GM19193 (cell line): ENCODE data around the gene AMBRA1.

Experiments
- POLR2A ChIP-seq: IDR thresholded peaks from 4 replicates; pipeline ENCODE4 v1.6.1; 2011; ENCODE audit not compliant: insufficient read depth, insufficient read length; ENCODE audit errors: extremely low read depth

The AMBRA1 gene

GRCh38 chr11:46593550-46594373 is at the start of gene AMBRA1:
Gene AMBRA1 (minus strand): TSS chr11:46594023. CDS start chr11:46548380, 45,643 bp downstream.
- TF ChIP-seq POLR2A: peak; percentile 79

DNA sequence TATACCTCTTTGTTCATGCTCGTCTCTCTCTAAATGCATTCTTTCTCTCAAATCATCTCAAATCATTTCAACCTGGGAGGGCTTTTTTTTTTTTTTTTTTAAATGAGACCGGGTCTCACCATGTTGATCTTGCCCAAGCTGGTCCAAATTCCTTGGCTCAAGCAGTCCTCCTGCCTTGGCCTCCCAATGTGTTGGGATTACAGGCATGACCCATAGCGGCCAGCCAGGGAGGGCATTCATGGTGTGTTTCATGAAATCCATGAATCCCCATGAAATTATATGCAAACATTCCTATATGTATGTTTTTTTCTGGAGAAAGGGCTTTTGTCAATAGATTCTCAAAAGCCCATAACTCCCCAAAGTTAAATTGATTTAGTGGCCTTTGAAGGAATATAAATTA is 49.7 kb upstream of the AMBRA1 start:
- TF ChIP-seq POLR2A: no peak

GRCh38 chr11:46642627-46643335 is 49.0 kb upstream of the AMBRA1 start:
- TF ChIP-seq POLR2A: no peak

DNA sequence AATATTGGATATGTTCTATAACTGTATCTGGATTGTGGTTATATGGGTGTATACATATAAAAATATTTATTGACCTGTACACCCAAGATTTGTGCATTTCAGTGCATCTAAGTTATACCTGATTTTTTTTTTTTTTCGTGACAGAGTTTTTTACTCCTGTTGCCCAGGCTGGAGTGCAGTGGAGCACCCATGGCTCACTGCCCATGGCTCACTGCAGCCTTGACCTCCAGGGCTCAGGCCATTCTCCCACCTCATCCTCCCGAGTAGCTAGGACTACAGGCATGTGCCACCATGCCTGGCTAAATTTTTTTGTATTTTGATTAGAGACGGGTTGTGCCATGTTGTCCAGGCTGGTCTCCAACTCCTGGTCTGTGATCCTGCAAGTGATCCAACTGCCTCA is 47.8 kb upstream of the AMBRA1 start:
- no peak for TF ChIP-seq POLR2A

DNA sequence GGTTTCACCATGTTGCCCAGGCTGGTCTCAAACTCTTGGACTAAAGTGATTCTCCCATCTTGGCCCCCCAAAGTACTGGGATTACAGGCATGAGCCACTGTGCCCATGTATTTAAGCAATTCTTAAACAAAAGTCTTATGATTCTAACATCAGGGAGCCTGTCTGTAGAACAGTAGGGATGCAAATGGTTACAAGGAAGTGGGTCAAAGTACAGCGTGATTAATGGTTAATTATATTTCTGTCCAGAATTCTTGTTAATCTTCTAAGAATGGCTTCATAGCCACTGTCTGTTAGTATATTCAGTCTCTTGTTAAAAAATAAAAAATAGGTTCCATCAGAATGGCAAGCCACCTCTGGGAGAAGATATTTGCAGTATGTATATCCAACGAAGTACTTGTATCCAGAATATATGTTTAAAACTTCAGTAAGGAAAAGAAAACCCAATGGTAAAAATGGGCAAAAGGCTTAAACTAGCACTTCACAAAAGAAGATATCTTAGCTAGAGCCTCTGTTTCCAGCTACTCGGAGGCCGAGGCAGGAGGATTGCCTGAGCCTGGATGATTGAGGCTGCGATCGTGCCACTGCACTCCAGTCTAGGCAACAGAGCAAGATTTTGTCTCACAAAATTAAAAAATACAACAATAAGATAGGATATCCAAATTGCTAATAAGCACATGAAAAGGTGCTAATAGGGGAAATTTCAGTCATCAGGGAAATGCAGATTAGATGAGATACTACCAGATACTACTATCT is 46.4 kb upstream of the AMBRA1 start:
- no peak for TF ChIP-seq POLR2A

DNA sequence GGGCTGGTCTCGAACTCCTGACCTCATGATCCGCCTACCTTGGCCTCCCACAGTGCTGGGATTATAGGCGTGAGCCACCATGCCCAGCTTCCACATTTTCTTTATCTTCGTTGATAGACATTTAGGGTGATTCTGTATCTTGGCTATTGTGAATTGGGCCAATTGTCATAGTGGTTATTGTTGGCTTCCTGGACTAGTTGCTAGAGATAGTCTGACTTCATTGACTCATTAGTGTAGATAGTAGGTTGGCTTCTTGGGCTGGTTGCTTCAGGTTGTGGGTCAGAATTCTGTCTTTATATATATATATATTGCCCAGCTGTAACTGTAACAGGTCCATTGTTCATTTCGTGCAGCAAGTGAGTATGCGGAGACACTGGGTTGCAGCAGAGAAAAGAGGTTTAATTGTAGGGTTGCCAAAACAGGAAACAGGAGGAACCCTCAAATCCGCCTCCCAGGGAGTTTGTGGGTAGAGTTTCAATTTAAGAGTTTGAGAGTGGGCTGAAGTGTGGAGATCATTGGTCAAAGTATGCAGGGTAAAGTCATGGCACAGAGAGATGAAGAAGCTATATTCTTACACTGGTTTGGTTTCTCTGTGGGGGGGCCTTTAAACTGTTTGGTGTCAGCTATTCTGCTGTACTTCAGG is 45.5 kb upstream of the AMBRA1 start:
- no peak for TF ChIP-seq POLR2A

- no peak for TF ChIP-seq POLR2A
Measured at GRCh38 chr11:46637546-46637945, 43.7 kb upstream of the AMBRA1 start.

DNA sequence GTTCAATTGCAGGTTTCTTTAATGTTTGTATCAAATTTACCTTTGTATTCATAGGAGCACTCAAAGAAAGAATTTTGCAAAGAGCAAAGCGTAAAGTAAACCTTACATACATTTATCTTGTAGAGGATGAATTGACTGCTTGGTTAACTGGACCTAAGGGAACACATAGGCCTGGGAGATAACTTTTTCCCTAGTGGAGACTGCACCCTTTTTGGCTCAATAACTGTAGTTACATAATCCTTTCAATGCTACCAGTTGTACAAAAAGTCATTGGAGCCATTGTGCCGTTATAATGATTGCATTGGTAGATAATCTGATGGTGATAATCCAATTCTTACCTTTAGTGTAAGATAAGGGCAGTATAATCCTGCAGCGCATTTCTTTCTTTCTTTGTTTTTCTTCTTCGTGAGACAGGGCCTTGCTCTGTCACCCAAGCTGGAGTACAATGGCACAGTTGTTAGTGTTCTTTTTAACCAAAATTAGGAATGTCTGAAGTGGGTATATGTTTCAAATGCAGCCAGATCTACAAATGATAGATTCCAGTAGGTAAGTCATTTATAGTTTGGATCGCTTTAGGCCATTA is 41.8 kb upstream of the AMBRA1 start:
- no peak for TF ChIP-seq POLR2A

DNA sequence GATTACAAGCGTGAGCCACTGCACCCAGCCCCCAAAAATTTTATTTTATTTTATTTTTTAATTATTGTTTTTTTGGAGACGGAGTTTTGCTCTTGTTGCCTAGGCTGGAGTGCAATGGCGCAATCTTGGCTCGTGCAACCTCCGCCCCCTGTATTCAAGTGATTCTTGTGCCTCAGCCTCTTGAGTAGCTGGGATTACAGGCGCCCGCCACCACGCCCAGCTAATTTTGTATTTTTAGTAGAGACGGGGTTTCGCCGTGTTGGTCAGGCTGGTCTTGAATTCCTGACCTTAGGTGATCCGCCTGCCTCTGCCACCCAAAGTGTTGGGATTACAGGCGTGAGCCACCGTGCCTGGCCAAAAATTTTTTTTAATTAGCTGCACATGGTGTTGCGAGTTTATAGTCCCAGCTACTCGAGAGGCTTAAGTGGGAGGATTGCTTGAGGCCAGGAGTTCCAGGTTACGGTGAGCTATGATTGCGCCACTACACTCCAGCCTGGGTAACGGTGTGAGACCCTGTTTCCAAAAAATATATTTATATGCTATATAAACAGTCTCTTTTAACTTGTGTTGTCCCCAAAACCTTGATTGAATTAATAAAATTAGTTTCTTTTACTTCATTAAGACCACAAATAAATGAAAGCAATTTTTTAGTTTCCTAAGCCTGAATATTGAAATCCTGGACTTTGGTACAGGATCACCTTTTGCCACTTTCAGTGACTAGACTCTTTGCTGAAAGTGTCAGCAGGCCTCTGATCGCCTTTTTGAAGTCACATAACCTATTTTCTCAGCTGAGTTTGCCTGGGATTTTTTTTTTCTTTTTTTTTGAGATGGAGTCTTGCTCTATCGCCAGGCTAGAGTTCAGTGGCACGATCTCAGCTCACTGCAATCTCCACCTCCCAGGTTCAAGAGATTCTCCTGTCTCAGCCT is 39.7 kb upstream of the AMBRA1 start:
- no peak for TF ChIP-seq POLR2A

DNA sequence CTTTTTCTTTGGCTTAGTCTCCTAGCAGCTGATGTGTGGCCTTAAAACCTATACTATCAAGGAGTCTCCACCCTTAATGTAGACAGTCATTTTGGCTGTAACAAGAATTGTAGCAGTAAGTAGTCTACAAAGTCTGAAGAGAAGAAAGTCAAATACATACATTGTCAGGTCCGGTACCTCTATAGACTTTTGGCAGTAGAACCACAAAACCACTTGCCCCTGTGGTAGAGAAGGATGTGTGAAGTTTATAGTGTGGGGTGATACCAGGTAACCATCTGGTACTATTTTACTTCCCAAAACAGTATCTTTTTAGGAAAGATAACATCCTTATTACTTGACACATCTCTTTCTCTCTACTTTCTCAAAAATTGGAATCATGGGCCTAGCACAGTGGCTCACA is 38.7 kb upstream of the AMBRA1 start:
- TF ChIP-seq POLR2A: no peak

DNA sequence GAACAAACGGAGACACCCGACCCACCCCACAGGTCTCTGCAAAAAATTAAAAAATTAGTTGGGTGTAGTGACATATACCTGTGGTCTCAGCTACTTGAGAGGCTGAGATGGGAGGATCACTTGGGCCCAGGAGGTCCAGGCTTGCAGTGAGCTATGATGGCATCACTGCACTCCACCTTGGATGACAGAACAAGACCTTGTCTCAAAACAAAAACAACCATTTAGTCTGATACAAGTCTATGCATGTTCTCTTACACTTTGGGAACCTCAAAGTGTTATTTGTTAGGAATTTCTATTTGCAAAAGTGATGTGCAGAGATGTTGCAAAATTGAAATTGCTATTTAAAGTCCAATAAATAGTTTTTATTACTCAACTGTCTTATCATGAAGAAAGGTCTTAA is 37.9 kb upstream of the AMBRA1 start:
- no peak for TF ChIP-seq POLR2A

GRCh38 chr11:46630237-46630636 is 36.4 kb upstream of the AMBRA1 start:
- TF ChIP-seq POLR2A: no peak

DNA sequence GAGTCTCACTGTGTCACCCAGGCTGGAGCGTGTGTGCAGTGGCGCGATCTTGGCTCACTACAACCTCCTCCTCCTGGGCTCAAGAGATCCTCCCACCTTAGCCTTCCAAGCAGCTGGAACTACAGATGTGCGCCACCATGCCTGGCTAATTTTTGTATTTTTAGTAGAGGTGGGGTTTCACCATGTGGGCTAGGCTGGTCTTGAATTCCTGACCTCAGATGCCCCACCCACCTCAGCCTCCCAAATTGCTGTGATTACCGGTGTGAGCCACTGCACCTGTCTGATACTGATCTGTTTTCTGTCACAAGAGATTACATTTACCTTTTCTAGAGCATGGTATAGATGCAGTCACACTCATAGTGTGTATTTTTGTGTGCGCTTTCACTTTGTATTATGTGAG is 35.1 kb upstream of the AMBRA1 start:
- no peak for TF ChIP-seq POLR2A
